Trophoblast cell (in vitro differentiated cells and primary cell): ENCODE measurements around the gene OGFOD3.

Source experiments
- DNase-seq, 2 donors: peaks; one replicate each; pipeline ENCODE4 v3.0.0-alpha.2; 2016
- H2AFZ ChIP-seq: 2 replicates; pipeline ENCODE4 v1.6.1; 2013; ENCODE audit warnings: low read length, moderate library complexity, mild to moderate bottlenecking; ENCODE audit not compliant: insufficient read depth, poor library complexity
- H2AK5ac ChIP-seq: 2 replicates; pipeline ENCODE4 v1.6.1; 2013; ENCODE audit warnings: mild to moderate bottlenecking, low read length
- H2BK120ac ChIP-seq: 2 replicates; pipeline ENCODE4 v1.6.1; 2013; ENCODE audit warnings: low read length, mild to moderate bottlenecking, moderate library complexity; ENCODE audit not compliant: insufficient read depth, poor library complexity
- H2BK12ac ChIP-seq: 2 replicates; pipeline ENCODE4 v1.6.1; 2013; ENCODE audit warnings: mild to moderate bottlenecking, low read length, moderate library complexity
- H2BK5ac ChIP-seq: 2 replicates; pipeline ENCODE4 v1.6.1; 2013; ENCODE audit warnings: low read length, low read depth, moderate library complexity, mild to moderate bottlenecking; ENCODE audit not compliant: poor library complexity
- H3K14ac ChIP-seq: 2 replicates; pipeline ENCODE4 v1.6.1; 2013; ENCODE audit warnings: mild to moderate bottlenecking, low read length
- H3K18ac ChIP-seq: 2 replicates; pipeline ENCODE4 v1.6.1; 2013; ENCODE audit warnings: mild to moderate bottlenecking, low read length
- H3K23ac ChIP-seq: 2 replicates; pipeline ENCODE4 v1.6.1; 2013; ENCODE audit warnings: low read length
- H3K27ac ChIP-seq: 2 replicates; pipeline ENCODE4 v1.5.1; 2013; ENCODE audit warnings: low read depth, mild to moderate bottlenecking, inconsistent platforms, low read length, moderate library complexity
- H3K27me3 ChIP-seq: 2 replicates; pipeline ENCODE4 v1.6.1; 2013; ENCODE audit warnings: inconsistent platforms, mild to moderate bottlenecking, low read length, moderate library complexity; ENCODE audit not compliant: insufficient read depth
- H3K36me3 ChIP-seq, 2 experiments: 1 replicate in 1 of 2; 2 replicates in 1 of 2; pipeline ENCODE4 v1.6.1; 2013; ENCODE audit warnings: low read length in 2 of 2, mild to moderate bottlenecking in 2 of 2, moderate library complexity in 1 of 2; ENCODE audit not compliant: insufficient read depth in 2 of 2, control insufficient read depth in 1 of 2
- H3K4ac ChIP-seq: 2 replicates; pipeline ENCODE4 v1.6.1; 2013; ENCODE audit warnings: low read depth, mild to moderate bottlenecking, low read length, moderate library complexity
- H3K4me1 ChIP-seq, 2 experiments: 1 replicate in 1 of 2; 2 replicates in 1 of 2; pipeline ENCODE4 v1.6.1; 2013; ENCODE audit warnings: low read length in 2 of 2, mild to moderate bottlenecking in 2 of 2, moderate library complexity in 1 of 2; ENCODE audit not compliant: insufficient read depth in 2 of 2, control insufficient read depth in 1 of 2
- H3K4me2 ChIP-seq: 2 replicates; pipeline ENCODE4 v1.6.1; 2013; ENCODE audit warnings: inconsistent platforms, mild to moderate bottlenecking, low read length, moderate library complexity
- H3K4me3 ChIP-seq: 2 replicates; pipeline ENCODE4 v1.5.1; 2013; ENCODE audit warnings: mild to moderate bottlenecking, low read depth, low read length, inconsistent platforms
- H3K79me1 ChIP-seq: one replicate; pipeline ENCODE4 v1.6.1; 2013; ENCODE audit warnings: low read length
- H3K79me2 ChIP-seq: 2 replicates; pipeline ENCODE4 v1.6.1; 2013; ENCODE audit warnings: low read length, mild to moderate bottlenecking; ENCODE audit not compliant: control insufficient read depth, insufficient read depth, poor library complexity
- H3K9ac ChIP-seq: 2 replicates; pipeline ENCODE4 v1.6.1; 2013; ENCODE audit warnings: mild to moderate bottlenecking, low read length
- H3K9me3 ChIP-seq: 2 replicates; pipeline ENCODE4 v1.6.1; 2013; ENCODE audit warnings: low read depth, mild to moderate bottlenecking, control low read depth, inconsistent platforms, low read length; ENCODE audit not compliant: insufficient read depth
- H4K12ac ChIP-seq: 2 replicates; pipeline ENCODE4 v1.6.1; 2013; ENCODE audit warnings: low read depth, mild to moderate bottlenecking, low read length, moderate library complexity
- H4K8ac ChIP-seq: 2 replicates; pipeline ENCODE4 v1.6.1; 2013; ENCODE audit warnings: low read depth, mild to moderate bottlenecking, low read length, moderate library complexity
- H4K91ac ChIP-seq: one replicate; pipeline ENCODE4 v1.6.1; 2013; ENCODE audit warnings: low read depth, mild to moderate bottlenecking, low read length, moderate library complexity
- WGBS: extraction: QIAGEN DNeasy Blood & Tissue Kit; methylation state at CpG from one replicate; pipeline ENCODE4 v1.1.7; 2013; ENCODE audit warnings: missing lambda C conversion rate; ENCODE audit not compliant: insufficient read length, insufficient coverage; ENCODE audit errors: extremely low coverage; 5-methylcytosine and 5-hydroxymethylcytosine counted together

The OGFOD3 gene

DNA sequence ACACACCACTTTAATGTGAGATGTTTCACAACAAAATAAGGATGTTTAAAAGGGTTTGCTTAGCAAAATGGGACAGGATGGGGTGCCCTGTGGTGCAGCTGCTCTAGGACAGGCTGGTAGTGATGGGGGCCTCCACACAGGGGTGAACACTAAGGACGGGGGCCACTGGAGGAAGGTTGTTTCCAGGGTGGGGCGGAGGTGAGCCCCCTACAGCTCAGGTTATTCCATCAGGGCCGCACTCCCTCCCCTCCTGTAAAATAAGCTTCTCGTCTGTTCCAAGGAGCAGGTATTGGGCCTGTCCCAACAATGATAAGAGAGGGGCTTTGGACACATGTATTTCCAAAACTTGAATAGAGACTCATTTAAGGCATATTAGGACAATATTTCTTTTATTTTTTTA is 2.1 kb downstream of the OGFOD3 start:
- H3K14ac ChIP-seq = no peak overlapping the region
- no CpG with 5 or more reads among the region's 4 CpGs for WGBS
- no peaks in the 10 kb centered on the region for H3K27me3 ChIP-seq
- no peak overlapping the region for H2BK5ac ChIP-seq
- no peak overlapping the region for H2BK120ac ChIP-seq
- no peak overlapping the region for H3K18ac ChIP-seq
- H2AK5ac ChIP-seq = no peak overlapping the region
- H3K79me1 ChIP-seq = peaks cover 6% of the 10 kb centered on the region
- no peak overlapping the region for H3K4me3 ChIP-seq
- H3K4me1 ChIP-seq = peaks cover 3 to 4% of the 10 kb centered on the region in 2 experiments
- no peak overlapping the region for H4K8ac ChIP-seq
- no peak overlapping the region for H2BK12ac ChIP-seq
- no peak overlapping the region for H3K4me2 ChIP-seq
- H3K4ac ChIP-seq = no peak overlapping the region
- H4K91ac ChIP-seq = no peak overlapping the region
- H3K9ac ChIP-seq = no peak overlapping the region
- peaks cover 3% of the 10 kb centered on the region for H3K79me2 ChIP-seq
- DNase-seq = no peak
- H3K36me3 ChIP-seq = peaks cover 0 to 6% of the 10 kb centered on the region in 2 experiments
- H2AFZ ChIP-seq = no peak overlapping the region
- no peak overlapping the region for H4K12ac ChIP-seq
- H3K9me3 ChIP-seq = peaks cover 2% of the 10 kb centered on the region
- H3K23ac ChIP-seq = no peak overlapping the region
- H3K27ac ChIP-seq = no peak overlapping the region

DNA sequence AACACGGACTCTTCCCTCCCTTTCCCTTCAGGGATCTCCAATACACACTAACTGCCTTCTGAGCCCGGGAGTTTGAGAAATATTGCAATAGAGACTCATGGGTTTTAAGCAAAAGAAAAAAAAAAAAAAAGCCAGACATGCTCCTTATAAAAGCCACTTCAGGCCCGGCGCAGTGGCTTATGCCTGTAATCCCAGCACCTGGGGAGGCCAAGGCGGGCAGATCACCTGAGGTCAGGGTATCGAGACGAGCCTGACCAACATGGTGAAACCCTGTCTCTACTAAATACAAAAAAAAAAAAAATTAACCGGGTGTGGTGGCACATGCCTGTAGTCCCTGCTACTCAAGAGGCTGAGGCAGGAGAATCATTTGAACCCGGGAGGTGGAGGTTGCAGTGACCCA is 2.6 kb downstream of the OGFOD3 start:
- DNase-seq = no peak
- H3K27ac ChIP-seq = no peak overlapping the region
- H2BK5ac ChIP-seq = no peak overlapping the region
- no peak overlapping the region for H3K23ac ChIP-seq
- no peak overlapping the region for H4K91ac ChIP-seq
- H3K79me1 ChIP-seq = peaks cover 6% of the 10 kb centered on the region
- no peak overlapping the region for H3K14ac ChIP-seq
- H4K12ac ChIP-seq = no peak overlapping the region
- H2AFZ ChIP-seq = no peak overlapping the region
- no peak overlapping the region for H2AK5ac ChIP-seq
- no CpG with 5 or more reads among the region's 9 CpGs for WGBS
- no peak overlapping the region for H3K9ac ChIP-seq
- H3K18ac ChIP-seq = no peak overlapping the region
- peaks cover 3% of the 10 kb centered on the region for H3K79me2 ChIP-seq
- H3K4me3 ChIP-seq = no peak overlapping the region
- no peak overlapping the region for H2BK120ac ChIP-seq
- H3K27me3 ChIP-seq = no peaks in the 10 kb centered on the region
- H3K9me3 ChIP-seq = peaks cover 2% of the 10 kb centered on the region
- H4K8ac ChIP-seq = no peak overlapping the region
- H3K36me3 ChIP-seq = peaks cover 0 to 4% of the 10 kb centered on the region in 2 experiments
- H2BK12ac ChIP-seq = no peak overlapping the region
- no peak overlapping the region for H3K4me2 ChIP-seq
- no peak overlapping the region for H3K4ac ChIP-seq
- H3K4me1 ChIP-seq = peaks cover 3 to 4% of the 10 kb centered on the region in 2 experiments

DNA sequence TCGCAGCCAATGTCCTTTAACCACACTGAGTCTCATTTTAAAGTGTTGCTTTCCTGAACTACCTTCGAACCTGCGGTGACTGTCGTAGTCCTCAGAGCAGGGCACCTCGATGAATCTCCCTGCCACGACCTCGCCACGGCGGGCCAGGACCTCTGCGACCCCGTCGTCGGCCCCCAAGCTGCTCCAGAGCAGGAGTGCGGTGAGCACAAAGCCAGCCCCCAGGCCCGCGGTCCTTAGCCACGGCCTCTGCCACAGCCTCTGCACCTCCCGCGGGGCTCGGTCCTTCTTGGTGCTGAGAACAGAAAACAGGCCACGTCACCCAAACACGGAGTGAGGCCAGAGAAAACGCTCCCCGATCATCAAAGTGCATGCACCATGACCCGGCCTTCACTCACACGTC is 3.0 kb downstream of the OGFOD3 start:
- Histone ChIP-seq H3K9me3 (peaks cover 2% of the 10 kb centered on the region), H3K23ac (no peak overlapping the region), H2BK5ac (no peak overlapping the region), H2AFZ (no peak overlapping the region), H3K79me1 (peaks cover 6% of the 10 kb centered on the region), H3K14ac (no peak overlapping the region), H3K4me1 (peaks cover 3 to 4% of the 10 kb centered on the region in 2 experiments), H2BK12ac (no peak overlapping the region), H4K91ac (no peak overlapping the region), H3K18ac (no peak overlapping the region), H3K27me3 (no peaks in the 10 kb centered on the region), H3K4ac (no peak overlapping the region), H3K4me3 (no peak overlapping the region), H2BK120ac (no peak overlapping the region), H3K4me2 (no peak overlapping the region), H4K12ac (no peak overlapping the region), H3K79me2 (peaks cover 3% of the 10 kb centered on the region), H3K9ac (no peak overlapping the region), H3K36me3 (peaks cover 0 to 3% of the 10 kb centered on the region in 2 experiments), H2AK5ac (no peak overlapping the region), H3K27ac (no peak overlapping the region), H4K8ac (no peak overlapping the region)
- WGBS = no CpG with 5 or more reads among the region's 26 CpGs
- no peak for DNase-seq

DNA sequence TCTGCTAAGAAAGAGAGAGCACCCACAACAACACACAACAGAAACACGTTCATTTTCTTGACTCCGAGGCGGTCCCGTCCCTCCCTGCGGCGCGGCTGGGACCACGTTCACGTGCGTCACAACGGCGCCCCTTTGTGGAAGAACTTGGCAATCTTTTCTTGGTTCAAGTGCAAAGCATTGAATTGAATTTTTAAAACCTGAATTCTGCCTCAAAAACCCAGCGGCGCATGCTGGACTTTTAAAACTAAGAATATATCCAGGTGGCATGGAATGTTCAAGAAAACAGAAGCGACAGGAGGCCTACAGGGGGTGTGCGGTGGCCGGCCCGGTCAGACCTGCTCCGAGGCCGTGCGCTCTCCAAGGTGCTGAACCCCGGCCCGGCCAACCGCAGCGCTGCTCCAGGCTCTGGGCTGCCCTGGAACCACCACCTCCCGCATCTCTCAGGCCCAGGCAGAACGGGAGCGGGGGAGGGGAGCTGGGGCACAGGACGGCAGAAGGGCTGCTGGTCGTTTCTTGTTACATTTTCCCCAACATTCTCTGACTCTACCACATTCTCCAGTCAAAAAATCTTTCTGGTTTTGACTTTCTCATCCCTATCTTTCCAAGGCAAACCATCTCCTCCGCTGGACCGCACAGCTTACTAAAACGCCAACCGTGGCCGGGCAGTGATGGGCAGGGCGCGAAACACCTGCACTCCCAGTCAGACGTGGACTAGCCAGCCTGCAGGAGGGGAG is 3.7 kb downstream of the OGFOD3 start:
- WGBS = no CpG with 5 or more reads among the region's 38 CpGs
- no peak overlapping the region for H3K27ac ChIP-seq
- H2AFZ ChIP-seq = no peak overlapping the region
- H2AK5ac ChIP-seq = no peak overlapping the region
- H3K23ac ChIP-seq = no peak overlapping the region
- H2BK5ac ChIP-seq = no peak overlapping the region
- no peak overlapping the region for H3K4ac ChIP-seq
- H3K79me2 ChIP-seq = peaks cover 3% of the 10 kb centered on the region
- H3K9ac ChIP-seq = no peak overlapping the region
- H3K9me3 ChIP-seq = peaks cover 2% of the 10 kb centered on the region
- H4K8ac ChIP-seq = no peak overlapping the region
- peak overlapping the region; percentile 23 for H3K4me2 ChIP-seq
- no peak overlapping the region for H3K4me3 ChIP-seq
- H2BK12ac ChIP-seq = no peak overlapping the region
- no peak overlapping the region for H4K91ac ChIP-seq
- H3K18ac ChIP-seq = no peak overlapping the region
- peak; percentile 75 to 87 for DNase-seq
- H4K12ac ChIP-seq = no peak overlapping the region
- no peaks in the 10 kb centered on the region for H3K27me3 ChIP-seq
- H3K36me3 ChIP-seq = no peaks in the 10 kb centered on the region
- no peak overlapping the region for H2BK120ac ChIP-seq
- peaks cover 6% of the 10 kb centered on the region for H3K79me1 ChIP-seq
- H3K14ac ChIP-seq = no peak overlapping the region
- peaks cover 3 to 4% of the 10 kb centered on the region in 2 experiments for H3K4me1 ChIP-seq
